CD4-positive, alpha-beta memory T cell (primary cell): ENCODE measurements around the gene TNFRSF13B. TPM values are rescaled to one million over a fixed set of nuclear protein-coding genes. Genes with fewer than 3 reads are reported as not detected.
"Not testable (repeated sequence)": the region's sequence is repeated elsewhere in the genome, so short reads cannot be mapped to it uniquely, and the experiment has no call there.

ENCODE experiments used
- CTCF ChIA-PET: fragments of 350-600 bp; sonication (Branson Sonifier 250); formaldehyde crosslinking; loops from one replicate; lab custom pipeline; 2021; ENCODE audit warnings: inconsistent platforms; ENCODE audit not compliant: partially characterized antibody; lab: Charles Lee
- POLR2A ChIA-PET: fragments of 350-600 bp; sonication (Branson Sonifier 250); formaldehyde crosslinking; loops from one replicate; lab custom pipeline; 2021; ENCODE audit not compliant: partially characterized antibody; lab: Charles Lee
- DNase-seq, 5 donors: peaks; one replicate each; pipeline versions ENCODE4 v3.0.0 to v3.0.0-alpha.2; 2020 to 2022; ENCODE audit warnings: mixed read lengths in 1 of 5
- H3K27ac ChIP-seq: one replicate; pipeline ENCODE4 v1.7.0; 2013; ENCODE audit warnings: low read depth, low read length
- H3K27me3 ChIP-seq: 2 replicates; pipeline ENCODE4 v1.7.0; 2013; ENCODE audit warnings: mild to moderate bottlenecking, low read length, moderate library complexity; ENCODE audit not compliant: insufficient read depth
- H3K36me3 ChIP-seq: 2 replicates; pipeline ENCODE4 v1.7.0; 2013; ENCODE audit warnings: mild to moderate bottlenecking, low read length, moderate library complexity; ENCODE audit not compliant: insufficient read depth
- H3K4me1 ChIP-seq: 2 replicates; pipeline ENCODE4 v1.7.0; 2013; ENCODE audit warnings: mild to moderate bottlenecking, low read length, moderate library complexity; ENCODE audit not compliant: insufficient read depth
- H3K4me3 ChIP-seq, 2 donors: one replicate each; pipeline ENCODE4 v1.7.0; 2013; ENCODE audit warnings: low read length in 2 of 2, mild to moderate bottlenecking in 1 of 2
- H3K9me3 ChIP-seq, 2 donors: one replicate each; pipeline ENCODE4 v1.7.0; 2013; ENCODE audit warnings: low read length in 2 of 2, control low read depth in 1 of 2; ENCODE audit not compliant: control insufficient read depth in 1 of 2
- H3K27ac Mint-ChIP-seq, 7 donors: one replicate each; pipeline ENCODE4 v1.8.0; 2020 to 2021; ENCODE audit warnings: mixed read lengths in 7 of 7, mild to moderate bottlenecking in 6 of 7, inconsistent platforms in 3 of 7, moderate library complexity in 3 of 7
- H3K27me3 Mint-ChIP-seq, 2 donors: one replicate each; pipeline ENCODE4 v1.8.0; 2020 to 2021; ENCODE audit warnings: mixed read lengths in 2 of 2
- H3K36me3 Mint-ChIP-seq, 2 donors: one replicate each; pipeline ENCODE4 v1.8.0; 2020 to 2021; ENCODE audit warnings: mixed read lengths in 2 of 2, inconsistent platforms in 1 of 2, mild to moderate bottlenecking in 1 of 2
- H3K4me1 Mint-ChIP-seq, 4 donors: one replicate each; pipeline ENCODE4 v1.8.0; 2020 to 2021; ENCODE audit warnings: mixed read lengths in 4 of 4, mild to moderate bottlenecking in 1 of 4
- H3K4me3 Mint-ChIP-seq, 8 donors: one replicate each; pipeline ENCODE4 v1.8.0; 2020 to 2021; ENCODE audit warnings: mixed read lengths in 8 of 8, mild to moderate bottlenecking in 7 of 8, moderate library complexity in 6 of 8, inconsistent platforms in 3 of 8
- H3K9me3 Mint-ChIP-seq, 8 donors: one replicate each; pipeline ENCODE4 v1.8.0; 2020 to 2021; ENCODE audit warnings: mixed read lengths in 8 of 8, mild to moderate bottlenecking in 5 of 8, inconsistent platforms in 3 of 8, moderate library complexity in 1 of 8
- intact Hi-C: fragments of 100-400 bp; cut with micrococcal nuclease; formaldehyde crosslinking; loops from one replicate; pipeline ENCODE4 v1.15.1; 2023
- polyA plus RNA-seq, 2 donors: library from polyadenylated mRNA; unstranded; fragments of 300-500 nt; fragmentation: Illumina TruSeq; gene quantifications; one replicate each; pipeline ENCODE4 v1.2.3, GENCODE V29; 2021
- total RNA-seq, 2 experiments: library from RNA; stranded (reverse); gene quantifications; one replicate each; pipeline ENCODE4 v1.2.3, GENCODE V29; 2021

Gene TNFRSF13B
- total and polyA plus RNA-seq, 4 experiments from 2014 or later, result 0.78 TPM; not detected in 3

DNA sequence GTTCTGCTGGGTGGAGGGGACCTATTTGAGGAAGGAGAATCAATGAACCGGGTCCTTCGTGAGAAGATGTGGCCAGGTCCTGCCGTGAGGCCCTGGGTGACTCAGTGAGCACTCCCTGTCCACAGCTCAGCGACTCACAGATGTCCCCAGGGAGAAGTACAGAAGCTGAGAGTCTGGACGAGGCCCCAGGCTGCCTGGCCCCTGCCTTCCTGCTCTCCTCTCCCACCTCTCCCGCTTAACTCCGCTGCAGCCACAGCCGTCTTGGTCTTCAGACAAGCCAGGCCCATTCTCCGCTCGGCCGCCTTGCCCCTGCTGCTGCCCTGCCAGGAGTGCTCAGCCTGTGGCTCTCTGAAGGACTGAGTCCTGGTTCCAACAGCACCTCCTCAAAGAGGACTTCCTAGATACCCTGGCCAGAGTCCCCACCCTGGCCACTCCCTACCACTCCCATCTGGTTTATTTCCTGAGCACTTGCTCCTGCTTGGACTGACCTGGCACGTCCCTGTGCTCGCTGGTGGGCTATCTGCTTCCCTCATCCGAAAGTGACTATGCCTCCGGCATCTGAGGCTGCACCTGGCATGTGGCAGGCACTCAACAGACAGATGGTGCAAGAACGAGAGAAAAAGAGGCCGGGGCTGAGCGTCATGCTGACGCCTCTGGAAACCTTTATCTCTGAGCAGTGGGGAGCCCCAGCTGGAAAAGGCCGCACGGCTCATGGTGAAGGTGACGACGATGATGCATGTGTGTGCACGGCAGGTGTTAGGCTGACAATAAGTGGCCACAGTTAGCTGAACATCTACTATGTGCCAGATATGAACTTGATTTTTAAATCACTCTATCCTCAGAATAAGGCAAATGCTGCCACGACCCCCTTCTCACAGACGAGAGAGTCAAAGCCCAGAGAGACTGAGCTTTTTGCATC, 9.2 kb upstream of the TNFRSF13B start:
- intact Hi-C loops, result no loop called here
- Histone ChIP-seq H3K27me3 (no peaks in the 10 kb centered on the region), H3K9me3 (no peaks in the 10 kb centered on the region), H3K4me3 (no peak overlapping the region), H3K4me1 (peaks cover 4% of the 10 kb centered on the region), H3K27ac (no peak overlapping the region), H3K36me3 (no peaks in the 10 kb centered on the region)
- CTCF ChIA-PET, result interaction anchor here (0.9 to 1.2 kb wide), 2 partner anchors 12 to 460 kb away, joined by 3 to 4 read pairs; no protein-coding TSS in a partner anchor
- Mint-ChIP-seq H3K9me3 (no peaks in the 10 kb centered on the region), H3K27me3 (no peaks in the 10 kb centered on the region), H3K27ac (no peak overlapping the region), H3K4me1 (peaks cover 2 to 8% (median 4%) of the 10 kb centered on the region in 4 donors), H3K4me3 (no peak overlapping the region), H3K36me3 (no peaks in the 10 kb centered on the region)
- DNase-seq, result no peak
- POLR2A ChIA-PET, result no interaction called here

DNA sequence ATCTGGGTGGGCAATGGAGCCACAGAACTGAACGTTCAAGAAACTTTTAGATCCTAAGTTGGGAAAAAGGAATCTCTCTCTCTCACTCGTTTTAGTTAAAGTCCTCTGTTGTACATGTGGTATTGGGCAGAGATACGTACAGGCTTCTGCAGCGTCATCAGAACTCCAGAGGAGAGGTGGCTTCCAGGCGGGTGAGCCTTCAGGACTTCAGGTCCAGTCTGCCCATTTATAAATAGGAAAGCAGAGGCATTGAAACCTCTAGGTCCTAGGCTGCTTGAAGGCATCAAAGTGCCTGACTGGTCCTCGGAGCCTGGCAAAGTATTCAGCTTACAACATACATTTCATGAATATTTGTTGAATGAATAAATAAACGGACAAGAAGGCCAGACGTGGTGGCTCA, 8.1 kb upstream of the TNFRSF13B start:
- Mint-ChIP-seq H3K4me1 (peaks cover 2 to 10% (median 4%) of the 10 kb centered on the region in 4 donors), H3K27me3 (no peaks in the 10 kb centered on the region), H3K4me3 (no peak overlapping the region), H3K9me3 (no peaks in the 10 kb centered on the region), H3K27ac (no peak overlapping the region), H3K36me3 (no peaks in the 10 kb centered on the region)
- no peak for DNase-seq
- no peak overlapping the region for H3K4me3 ChIP-seq
- ChIA-PET POLR2A (no interaction called here), CTCF (no interaction called here)
- peaks cover 5% of the 10 kb centered on the region for H3K4me1 ChIP-seq
- intact Hi-C loops, result no loop called here
- no peaks in the 10 kb centered on the region for H3K9me3 ChIP-seq
- no peaks in the 10 kb centered on the region for H3K36me3 ChIP-seq
- no peak overlapping the region for H3K27ac ChIP-seq
- no peaks in the 10 kb centered on the region for H3K27me3 ChIP-seq

DNA sequence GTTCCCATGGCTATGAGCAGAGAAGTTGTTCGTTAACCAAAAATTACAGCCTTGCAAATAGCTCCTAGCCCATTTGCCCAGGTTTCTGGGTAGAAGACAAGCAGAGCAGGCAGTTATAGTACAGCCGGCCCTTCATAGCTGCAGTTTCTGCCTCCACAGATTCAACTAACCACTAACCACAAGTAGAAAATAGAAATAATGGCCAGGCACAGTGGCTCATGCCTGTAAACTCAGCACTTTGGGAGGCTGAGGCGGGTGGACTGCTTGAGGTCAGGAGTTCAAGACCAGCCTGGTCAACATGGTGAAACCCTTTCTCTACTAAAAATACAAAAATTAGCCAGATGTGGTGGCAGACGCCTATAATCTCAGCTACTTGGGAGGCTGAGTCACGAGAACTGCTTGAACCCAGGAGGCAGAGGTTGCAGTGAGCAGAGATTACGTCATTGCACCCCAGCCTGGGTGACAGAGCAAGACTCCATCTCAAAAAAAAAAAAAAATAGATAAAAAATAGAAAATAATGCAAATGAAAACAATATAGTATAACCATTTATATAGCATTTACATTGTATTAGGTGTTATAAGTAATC, 7.4 kb upstream of the TNFRSF13B start:
- intact Hi-C loops, H3K4me3 Mint-ChIP-seq, POLR2A ChIA-PET, H3K27me3 ChIP-seq, H3K4me1 ChIP-seq, H3K36me3 ChIP-seq, H3K27ac Mint-ChIP-seq, H3K4me3 ChIP-seq, H3K36me3 Mint-ChIP-seq, CTCF ChIA-PET, DNase-seq, H3K27ac ChIP-seq, H3K27me3 Mint-ChIP-seq, H3K9me3 Mint-ChIP-seq, H3K9me3 ChIP-seq: not testable (repeated sequence)
- peaks cover 2 to 10% (median 4%) of the 10 kb centered on the region in 4 donors for H3K4me1 Mint-ChIP-seq

DNA sequence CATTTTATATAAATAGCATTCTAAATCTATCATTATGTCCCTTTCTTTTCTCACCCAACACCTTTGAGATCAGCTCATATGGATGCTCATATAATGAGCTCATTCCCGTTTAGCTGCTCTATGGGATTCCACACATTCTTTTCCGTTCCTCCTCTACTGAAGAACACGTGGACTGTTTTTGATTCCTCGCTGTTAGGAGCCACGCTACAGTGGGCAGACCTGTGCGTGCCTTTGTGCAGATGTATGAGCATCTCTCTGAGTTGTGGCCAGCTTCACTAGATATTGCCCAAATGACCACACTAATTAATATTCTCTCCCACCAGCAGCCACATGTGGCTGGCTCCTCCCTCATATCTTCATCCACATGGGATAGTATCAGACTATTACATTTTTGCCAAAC, 6.0 kb upstream of the TNFRSF13B start:
- no peaks in the 10 kb centered on the region for H3K36me3 ChIP-seq
- no peaks in the 10 kb centered on the region for H3K36me3 Mint-ChIP-seq
- no peaks in the 10 kb centered on the region for H3K9me3 Mint-ChIP-seq
- H3K27ac ChIP-seq, result no peak overlapping the region
- H3K27ac Mint-ChIP-seq, result no peak overlapping the region
- H3K4me1 Mint-ChIP-seq, result peaks cover 2 to 10% (median 4%) of the 10 kb centered on the region in 4 donors
- intact Hi-C loops, result no loop called here
- no peaks in the 10 kb centered on the region for H3K27me3 ChIP-seq
- CTCF ChIA-PET, result interaction anchor here (4.3 kb wide), 1 partner anchor 12 kb away, joined by 27 read pairs; no protein-coding TSS in a partner anchor
- H3K4me1 ChIP-seq, result peaks cover 5% of the 10 kb centered on the region
- no peak for DNase-seq
- no peak overlapping the region for H3K4me3 ChIP-seq
- POLR2A ChIA-PET, result no interaction called here
- H3K27me3 Mint-ChIP-seq, result no peaks in the 10 kb centered on the region
- H3K9me3 ChIP-seq, result no peaks in the 10 kb centered on the region
- H3K4me3 Mint-ChIP-seq, result no peak overlapping the region

DNA sequence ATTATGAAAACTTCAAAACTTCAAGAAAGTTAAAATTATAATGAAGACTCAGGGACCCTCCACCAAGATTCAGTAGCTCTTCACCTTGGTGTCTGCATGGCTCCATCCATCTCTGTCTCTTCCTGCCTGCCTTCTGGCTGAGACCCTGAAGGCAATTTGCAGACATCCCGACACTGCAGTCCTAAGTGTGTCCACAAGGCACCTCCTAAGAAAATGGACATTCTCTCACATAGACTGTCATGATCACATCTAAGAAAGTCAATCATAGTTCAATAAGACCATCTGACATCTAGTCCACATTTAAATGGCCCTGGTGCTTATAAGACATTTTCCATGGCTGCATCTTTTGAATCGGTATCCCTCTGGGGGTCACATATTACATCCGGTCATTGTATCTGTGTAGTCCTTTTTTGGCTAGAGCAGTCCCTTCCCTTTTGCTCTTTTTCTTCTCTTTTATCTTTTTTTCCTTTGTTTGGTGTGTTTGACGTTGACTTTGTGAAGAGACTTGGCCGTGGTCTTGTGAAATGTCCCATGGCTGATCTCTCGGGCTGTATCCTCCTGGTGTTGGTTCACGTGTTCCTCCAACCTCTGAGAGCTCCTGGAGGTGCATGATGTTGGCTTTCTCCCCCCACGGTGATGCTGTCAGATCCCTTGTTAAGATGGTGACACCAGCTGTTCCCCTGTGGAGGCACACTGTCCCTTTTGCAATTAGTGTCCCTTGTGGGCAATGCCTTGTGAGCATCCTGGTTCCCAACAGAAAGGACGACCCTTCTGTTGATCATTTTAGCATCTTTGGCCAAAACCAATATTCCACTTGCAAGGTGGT, 5.0 kb upstream of the TNFRSF13B start:
- DNase-seq, result no peak
- ChIA-PET POLR2A (interaction anchor here (1.0 kb wide), 1 partner anchor 11 kb away, joined by 4 read pairs; no protein-coding TSS in a partner anchor), CTCF (interaction anchor here (4.3 kb wide), 1 partner anchor 13 kb away, joined by 27 read pairs; no protein-coding TSS in a partner anchor)
- Histone ChIP-seq H3K9me3 (no peaks in the 10 kb centered on the region), H3K4me3 (no peak overlapping the region), H3K27me3 (no peaks in the 10 kb centered on the region), H3K36me3 (no peaks in the 10 kb centered on the region), H3K4me1 (peaks cover 5% of the 10 kb centered on the region), H3K27ac (no peak overlapping the region)
- intact Hi-C loops, result no loop called here
- no peaks in the 10 kb centered on the region for H3K36me3 Mint-ChIP-seq
- H3K27ac Mint-ChIP-seq, result no peak overlapping the region
- H3K27me3 Mint-ChIP-seq, result no peaks in the 10 kb centered on the region
- H3K9me3 Mint-ChIP-seq, result peaks cover 0 to 1% (median 0%) of the 10 kb centered on the region in 8 donors
- H3K4me1 Mint-ChIP-seq, result peaks cover 2 to 10% (median 4%) of the 10 kb centered on the region in 4 donors
- no peak overlapping the region for H3K4me3 Mint-ChIP-seq

DNA sequence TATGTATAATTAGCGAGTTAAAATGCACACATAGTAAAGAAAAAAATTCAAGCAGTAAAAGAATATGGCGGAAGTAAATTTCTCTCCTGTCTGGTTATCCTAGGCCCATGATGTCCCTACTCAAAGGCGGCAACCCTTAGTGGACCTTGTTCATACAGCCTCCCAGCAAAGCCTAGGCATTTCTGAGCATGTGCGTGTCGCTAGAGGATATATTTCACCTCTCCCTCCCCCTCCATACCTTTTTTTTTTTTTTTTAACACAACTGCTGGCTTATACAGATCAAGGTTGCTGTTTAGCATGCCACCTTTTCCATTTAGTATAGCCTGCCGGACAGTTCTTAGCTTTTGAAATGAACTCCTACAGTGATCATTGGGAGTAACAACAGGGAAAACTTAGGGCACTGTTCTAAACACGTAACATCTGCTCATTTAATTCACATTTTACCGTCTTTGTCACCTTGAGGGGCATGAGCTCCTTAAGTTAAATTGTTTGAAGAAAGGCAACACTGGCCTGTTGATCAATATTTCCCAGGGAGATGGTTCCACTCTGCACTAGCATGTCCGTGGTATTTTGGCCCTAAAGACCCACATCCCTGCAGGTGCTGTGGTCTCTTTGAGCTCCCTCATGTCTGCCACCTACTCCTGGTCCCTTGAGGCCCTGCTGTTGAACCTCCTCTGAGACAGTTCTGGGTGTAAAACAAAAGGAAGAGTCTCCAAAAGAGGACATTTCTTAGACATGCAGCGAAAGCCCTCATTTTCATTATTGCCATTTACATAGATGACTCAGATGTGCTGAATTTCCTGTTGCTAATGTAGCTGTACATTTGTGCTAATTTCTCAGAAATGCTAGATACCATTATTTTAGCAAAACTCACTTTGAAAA, 4.1 kb upstream of the TNFRSF13B start:
- Mint-ChIP-seq H3K36me3 (no peaks in the 10 kb centered on the region), H3K4me1 (peaks cover 2 to 10% (median 4%) of the 10 kb centered on the region in 4 donors), H3K27ac (peak overlapping the region in 3 of 7 donors; percentile 3 to 34 (median 25)), H3K27me3 (no peaks in the 10 kb centered on the region), H3K4me3 (no peak overlapping the region), H3K9me3 (peaks cover 0 to 1% (median 0%) of the 10 kb centered on the region in 8 donors)
- Histone ChIP-seq H3K36me3 (no peaks in the 10 kb centered on the region), H3K27ac (no peak overlapping the region), H3K27me3 (no peaks in the 10 kb centered on the region), H3K9me3 (no peaks in the 10 kb centered on the region), H3K4me1 (peaks cover 5% of the 10 kb centered on the region), H3K4me3 (no peak overlapping the region)
- ChIA-PET CTCF (interaction anchor here (0.7 to 4.3 kb wide), 2 partner anchors 14 to 43 kb away, joined by 4 to 27 read pairs; no protein-coding TSS in a partner anchor), POLR2A (interaction anchor here (1.0 kb wide), 1 partner anchor 12 kb away, joined by 4 read pairs; no protein-coding TSS in a partner anchor)
- intact Hi-C loops, result no loop called here
- DNase-seq, result no peak
